Skeletal muscle tissue (tissue), 5 donors: Measurements from ENCODE around the gene SHISA4. TPM values are rescaled to one million over a fixed set of nuclear protein-coding genes. Genes with fewer than 3 reads are reported as not detected.
"Not testable (repeated sequence)": the region's sequence is repeated elsewhere in the genome, so short reads cannot be mapped to it uniquely, and the experiment has no call there.

Experiments
- H3K27ac ChIP-seq: one replicate; pipeline ENCODE4 v1.7.0; 2013; ENCODE audit warnings: mild to moderate bottlenecking, low read depth, low read length, inconsistent platforms
- H3K27me3 ChIP-seq, 3 donors: one replicate each; pipeline ENCODE4 v1.7.0; 2013; ENCODE audit warnings: low read length in 3 of 3; ENCODE audit not compliant: control insufficient read depth in 3 of 3, insufficient read depth in 3 of 3
- H3K36me3 ChIP-seq, 3 donors: one replicate each; pipeline ENCODE4 v1.7.0; 2013; ENCODE audit warnings: low read length in 3 of 3; ENCODE audit not compliant: control insufficient read depth in 3 of 3, insufficient read depth in 3 of 3
- H3K4me1 ChIP-seq, 3 donors: one replicate each; pipeline ENCODE4 v1.7.0; 2013; ENCODE audit warnings: low read length in 3 of 3, mild to moderate bottlenecking in 3 of 3; ENCODE audit not compliant: control insufficient read depth in 3 of 3, insufficient read depth in 3 of 3
- H3K4me3 ChIP-seq, 3 donors: one replicate each; pipeline ENCODE4 v1.7.0; 2013; ENCODE audit warnings: low read length in 3 of 3
- H3K9ac ChIP-seq, 3 donors: one replicate each; pipeline ENCODE4 v1.7.0; 2013; ENCODE audit warnings: low read length in 3 of 3, mild to moderate bottlenecking in 3 of 3, moderate library complexity in 2 of 3, low read depth in 1 of 3
- H3K9me3 ChIP-seq, 3 donors: one replicate each; pipeline ENCODE4 v1.7.0; 2013; ENCODE audit warnings: low read length in 3 of 3; ENCODE audit not compliant: control insufficient read depth in 3 of 3
- small RNA-seq: library from RNA; depleted of rRNA; stranded (forward); fragments of <200 nt; gene quantifications from one replicate; pipeline ENCODE3, GENCODE V24; 2014
- total RNA-seq: library from RNA; depleted of rRNA; stranded (reverse); fragments of >200 nt; gene quantifications from one replicate; pipeline ENCODE4 v1.2.3, GENCODE V29; 2014
- donor health status: Osteomylitis.

SHISA4 gene
- total RNA-seq, 1 donor from 2014 or later: 50.1 TPM

DNA sequence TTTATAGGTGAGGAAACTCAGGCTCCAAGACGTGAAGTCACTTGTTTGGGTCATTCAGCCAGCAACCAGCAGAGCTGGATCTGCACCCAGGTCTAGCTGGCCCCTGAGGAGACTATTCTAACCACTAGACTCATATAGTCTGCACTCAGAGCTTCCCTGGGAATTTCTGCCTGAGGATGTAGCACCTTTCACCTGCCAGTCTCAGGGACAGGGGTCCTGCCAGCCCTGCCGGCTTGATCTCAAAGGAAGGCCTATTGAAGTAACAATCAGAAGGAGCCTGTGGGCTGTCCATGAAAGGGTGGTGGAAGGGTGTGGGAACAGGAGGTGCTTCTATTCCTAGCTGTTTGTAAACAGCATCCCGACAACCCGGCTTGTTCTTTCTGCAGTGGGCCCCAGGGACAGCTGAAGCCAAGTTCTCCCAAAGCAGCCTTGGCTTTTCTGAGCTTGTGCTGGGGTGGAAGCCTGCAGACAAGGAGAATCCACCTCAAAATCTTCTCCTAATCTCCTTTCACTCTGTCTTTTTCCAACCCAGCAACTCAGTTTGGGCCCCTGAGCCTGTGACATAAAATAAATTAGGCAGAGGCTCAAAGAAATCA lies 49.8 kb downstream of the SHISA4 start:
- H3K27ac ChIP-seq: peak overlapping the region; percentile 80
- H3K27me3 ChIP-seq: no peaks in the 10 kb centered on the region
- H3K9ac ChIP-seq: peak overlapping the region; percentile 21 to 69 (median 52)
- peaks cover 37 to 60% (median 49%) of the 10 kb centered on the region in 3 donors for H3K4me1 ChIP-seq
- H3K4me3 ChIP-seq: peak overlapping the region; percentile 6 to 37 (median 35)
- H3K36me3 ChIP-seq: peaks cover 0 to 5% (median 4%) of the 10 kb centered on the region in 3 donors
- no peaks in the 10 kb centered on the region for H3K9me3 ChIP-seq

DNA sequence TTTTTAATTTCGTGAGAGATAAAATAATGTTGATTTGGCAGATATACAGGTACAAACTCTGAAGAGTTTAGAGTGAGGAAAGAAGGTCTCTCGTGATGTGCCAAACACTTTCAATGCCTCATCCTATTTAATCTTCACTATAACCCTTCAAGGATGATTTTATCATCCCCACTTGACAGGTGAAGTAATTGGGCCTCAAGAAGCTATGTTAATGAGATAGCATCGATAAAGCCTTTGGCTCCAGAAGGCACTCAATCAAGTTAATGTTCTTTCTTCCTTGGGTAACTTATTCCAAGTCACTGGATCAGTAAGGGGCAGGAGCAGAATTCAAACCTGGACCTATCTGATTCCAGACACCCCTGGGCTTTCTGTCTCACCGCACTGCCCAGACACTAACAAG lies 50.5 kb downstream of the SHISA4 start:
- H3K27ac ChIP-seq: peak overlapping the region; percentile 80
- H3K9me3 ChIP-seq: no peaks in the 10 kb centered on the region
- H3K36me3 ChIP-seq: peaks cover 0 to 5% (median 4%) of the 10 kb centered on the region in 3 donors
- peak overlapping the region in 2 of 3 donors; percentile 52 to 62 for H3K9ac ChIP-seq
- no peaks in the 10 kb centered on the region for H3K27me3 ChIP-seq
- no peak overlapping the region for H3K4me3 ChIP-seq
- peaks cover 34 to 61% (median 47%) of the 10 kb centered on the region in 3 donors for H3K4me1 ChIP-seq

DNA sequence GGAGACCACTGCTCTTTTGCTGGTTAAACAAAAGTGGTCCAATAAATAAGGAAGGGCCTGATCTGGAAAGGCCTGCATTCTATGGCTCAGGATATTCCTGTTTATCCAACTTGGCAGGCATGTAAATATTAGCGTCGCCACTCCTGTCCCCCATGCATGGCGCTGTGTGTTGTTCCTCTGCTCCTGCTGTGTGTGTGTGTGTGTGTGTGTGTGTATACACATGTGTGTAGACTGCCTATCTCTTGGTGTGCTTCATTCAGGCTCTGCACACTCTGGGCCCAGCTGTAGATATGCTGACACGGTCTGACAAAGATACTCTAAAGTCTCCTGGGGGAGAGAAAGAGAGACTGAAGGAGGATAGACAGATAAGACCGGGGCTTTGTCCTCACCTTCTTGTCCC lies 50.9 kb downstream of the SHISA4 start:
- peak overlapping the region; percentile 80 for H3K27ac ChIP-seq
- peaks cover 30 to 64% (median 46%) of the 10 kb centered on the region in 3 donors for H3K4me1 ChIP-seq
- H3K36me3 ChIP-seq: peaks cover 0 to 5% (median 4%) of the 10 kb centered on the region in 3 donors
- peak overlapping the region in 1 of 3 donors; percentile 41 for H3K4me3 ChIP-seq
- peak overlapping the region in 2 of 3 donors; percentile 52 to 62 for H3K9ac ChIP-seq
- H3K27me3 ChIP-seq: no peaks in the 10 kb centered on the region
- no peaks in the 10 kb centered on the region for H3K9me3 ChIP-seq

DNA sequence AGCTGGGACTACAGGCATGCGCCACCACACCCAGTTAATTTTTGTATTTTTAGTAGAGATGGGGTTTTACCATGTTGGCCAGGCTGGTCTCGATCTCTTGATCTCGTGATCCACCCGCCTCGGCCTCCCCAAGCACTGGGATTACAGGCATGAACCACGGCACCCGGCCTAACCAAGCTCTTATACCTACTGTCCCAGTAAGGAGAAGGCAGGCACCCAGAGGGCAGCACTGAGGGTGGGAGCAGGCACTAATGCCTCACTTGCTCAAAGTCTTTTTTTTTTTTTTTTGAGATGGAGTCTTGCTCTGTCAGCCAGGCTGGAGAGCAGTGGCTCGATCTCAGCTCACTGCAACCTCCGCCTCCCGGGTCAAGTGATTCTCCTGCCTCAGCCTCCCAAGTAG lies 51.6 kb downstream of the SHISA4 start:
- H3K4me1 ChIP-seq: peaks cover 36 to 71% (median 46%) of the 10 kb centered on the region in 3 donors
- H3K27me3 ChIP-seq, H3K36me3 ChIP-seq, H3K9ac ChIP-seq, H3K9me3 ChIP-seq, H3K4me3 ChIP-seq, H3K27ac ChIP-seq: not testable (repeated sequence)

DNA sequence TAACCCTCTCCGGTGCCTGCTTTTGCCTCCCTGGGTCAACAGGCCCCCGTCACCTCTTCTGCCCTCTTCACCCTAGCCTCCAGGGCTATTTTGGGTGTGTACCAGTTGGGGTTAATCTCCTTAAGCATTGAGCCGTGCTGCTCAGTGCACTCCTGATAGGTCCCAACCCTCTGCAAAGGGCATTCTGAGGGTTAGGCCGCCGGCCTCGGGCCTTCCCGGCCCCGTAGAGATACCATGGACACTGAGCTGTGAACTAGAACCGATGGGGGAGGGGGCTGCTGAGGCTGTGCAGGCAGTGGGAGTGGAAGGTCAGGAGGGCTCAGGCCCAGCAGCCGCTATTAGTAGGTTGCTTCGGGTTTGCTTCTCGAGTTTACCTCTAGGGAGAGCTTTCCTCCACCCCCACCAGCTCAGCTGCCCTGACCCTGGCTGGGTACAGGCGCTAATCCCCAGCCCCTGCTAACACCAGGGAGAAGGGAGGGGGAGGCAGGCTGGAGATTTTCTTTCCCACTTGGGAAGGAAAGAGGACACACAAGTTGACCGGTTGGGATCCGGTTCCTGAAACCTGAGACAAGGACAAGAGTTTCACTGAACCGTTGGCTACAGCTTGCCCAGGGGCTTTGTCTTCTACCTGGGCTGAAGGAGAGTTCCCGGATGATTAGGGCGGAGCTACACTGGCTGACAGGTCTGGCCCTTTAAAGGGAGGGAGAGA lies 52.9 kb downstream of the SHISA4 start:
- peak overlapping the region; percentile 68 to 86 (median 71) for H3K9ac ChIP-seq
- H3K36me3 ChIP-seq: peaks cover 0 to 5% (median 4%) of the 10 kb centered on the region in 3 donors
- H3K4me1 ChIP-seq: peaks cover 39 to 78% (median 42%) of the 10 kb centered on the region in 3 donors
- peak overlapping the region; percentile 78 for H3K27ac ChIP-seq
- H3K27me3 ChIP-seq: no peaks in the 10 kb centered on the region
- no peaks in the 10 kb centered on the region for H3K9me3 ChIP-seq
- peak overlapping the region; percentile 35 to 64 (median 56) for H3K4me3 ChIP-seq

DNA sequence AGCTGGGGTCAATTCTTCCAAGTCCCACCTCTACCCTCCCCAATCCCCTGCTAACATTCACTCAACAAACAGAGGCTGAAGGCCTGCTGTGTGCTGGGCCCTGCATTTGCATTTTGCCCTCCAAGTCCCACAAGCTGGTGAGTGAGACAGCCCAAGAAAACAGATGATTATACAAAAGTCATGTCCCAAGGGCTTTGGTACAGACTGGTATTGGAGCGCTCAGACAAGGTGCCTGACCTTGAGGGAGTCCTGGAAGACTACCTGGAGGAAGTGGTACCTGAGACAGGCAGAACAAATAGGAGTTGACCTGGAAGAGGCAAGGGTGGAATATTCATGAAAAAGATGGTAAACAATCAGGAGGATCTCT lies 53.4 kb downstream of the SHISA4 start:
- peaks cover 0 to 4% (median 3%) of the 10 kb centered on the region in 3 donors for H3K36me3 ChIP-seq
- H3K4me1 ChIP-seq: peaks cover 43 to 84% (median 45%) of the 10 kb centered on the region in 3 donors
- peak overlapping the region; percentile 35 to 64 (median 56) for H3K4me3 ChIP-seq
- H3K9ac ChIP-seq: peak overlapping the region; percentile 68 to 86 (median 71)
- no peaks in the 10 kb centered on the region for H3K27me3 ChIP-seq
- peak overlapping the region; percentile 78 for H3K27ac ChIP-seq
- no peaks in the 10 kb centered on the region for H3K9me3 ChIP-seq

Small RNAs within 50 kb of the gene (small RNA-seq; reads per million reads assigned to genes)
- gene MIR6739: not detected

Other genes with a start within 250 kb of the SHISA4 start
- 19.3 TPM for gene IPO9, start 59.7 kb upstream of the SHISA4 start, total RNA-seq
- 15.1 TPM for gene LMOD1, start 57.6 kb downstream of the SHISA4 start, total RNA-seq
- gene TIMM17A, start 66.6 kb downstream of the SHISA4 start, total RNA-seq: 25.1 TPM
- 14.6 TPM for gene RNPEP, start 93.8 kb downstream of the SHISA4 start, total RNA-seq
- gene ELF3, start 121.7 kb downstream of the SHISA4 start, total RNA-seq: not detected
- gene GPR37L1, start 234.0 kb downstream of the SHISA4 start, total RNA-seq: under 0.01 TPM